Upper lobe of right lung (tissue), 1 donor: Measurements from ENCODE around the gene RTKN2. TPM values are rescaled to one million over a fixed set of nuclear protein-coding genes. Genes with fewer than 3 reads are reported as not detected.

ENCODE experiments used
- ATAC-seq: fragments of 200-7000 bp; cut with Tn5 transposase; one replicate; pipeline ENCODE4 v1.9.1; 2020; ENCODE audit warnings: mild to moderate bottlenecking, moderate library complexity
- DNase-seq: peaks from one replicate; pipeline ENCODE4 v3.0.0-alpha.2; 2020
- H3K27ac ChIP-seq: fragments of 200-600 bp; one replicate; pipeline ENCODE4 v1.8.0; 2022
- H3K27me3 ChIP-seq: fragments of 200-600 bp; one replicate; pipeline ENCODE4 v1.8.0; 2022; ENCODE audit warnings: mild to moderate bottlenecking
- H3K36me3 ChIP-seq: fragments of 200-600 bp; one replicate; pipeline ENCODE4 v1.8.0; 2022
- H3K4me1 ChIP-seq: fragments of 200-600 bp; one replicate; pipeline ENCODE4 v1.8.0; 2022
- H3K4me3 ChIP-seq: fragments of 200-600 bp; one replicate; pipeline ENCODE4 v1.8.0; 2022; ENCODE audit warnings: mild to moderate bottlenecking
- H3K9me3 ChIP-seq: fragments of 200-600 bp; one replicate; pipeline ENCODE4 v1.8.0; 2022
- intact Hi-C: fragments of 100-400 bp; cut with DNase I; formaldehyde crosslinking; loops from one replicate; pipeline ENCODE4 v1.11.0; 2022
- total RNA-seq: library from RNA; stranded (reverse); fragmentation: NEBNext Ultra II Directional; extraction: Animal tissue kit (Norgen Biotek cat#: 25700); gene quantifications from one replicate; pipeline ENCODE4 v1.2.1, GENCODE V29; 2021
- TF ChIP-seq, protein P1 (sequence below): fragments of 200-600 bp; IDR thresholded peaks from one replicate; pipeline ENCODE4 v1.8.0; 2022; ENCODE audit warnings: antibody characterized with exemption
- donor health status: DM: no; HTN: yes; CAD: no; lungs with severe emphysema.

RTKN2 gene
- total RNA-seq, 1 donor from 2014 or later: 93.7 TPM

DNA sequence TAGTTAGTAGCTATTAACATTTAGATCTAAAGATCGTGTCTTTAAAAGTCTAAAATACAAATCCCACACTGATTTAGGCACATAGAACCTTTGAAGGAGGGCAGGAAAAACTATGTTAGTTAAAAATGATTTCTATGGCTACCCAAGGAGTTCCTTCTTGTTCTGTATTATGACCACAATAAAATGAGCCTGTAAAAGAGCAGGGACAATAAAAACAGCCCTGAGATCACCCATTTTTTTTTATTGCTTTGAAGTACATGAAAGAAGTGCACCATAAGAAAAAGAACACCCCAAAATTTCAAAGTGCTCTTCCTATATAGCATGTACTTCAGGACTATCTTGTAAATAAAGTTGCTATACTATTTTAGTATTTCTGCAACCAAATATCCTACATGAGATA is 29.8 kb downstream of the RTKN2 start:
- H3K4me3 ChIP-seq: no peak overlapping the region
- no peaks in the 10 kb centered on the region for H3K36me3 ChIP-seq
- TF ChIP-seq, protein P1, sequence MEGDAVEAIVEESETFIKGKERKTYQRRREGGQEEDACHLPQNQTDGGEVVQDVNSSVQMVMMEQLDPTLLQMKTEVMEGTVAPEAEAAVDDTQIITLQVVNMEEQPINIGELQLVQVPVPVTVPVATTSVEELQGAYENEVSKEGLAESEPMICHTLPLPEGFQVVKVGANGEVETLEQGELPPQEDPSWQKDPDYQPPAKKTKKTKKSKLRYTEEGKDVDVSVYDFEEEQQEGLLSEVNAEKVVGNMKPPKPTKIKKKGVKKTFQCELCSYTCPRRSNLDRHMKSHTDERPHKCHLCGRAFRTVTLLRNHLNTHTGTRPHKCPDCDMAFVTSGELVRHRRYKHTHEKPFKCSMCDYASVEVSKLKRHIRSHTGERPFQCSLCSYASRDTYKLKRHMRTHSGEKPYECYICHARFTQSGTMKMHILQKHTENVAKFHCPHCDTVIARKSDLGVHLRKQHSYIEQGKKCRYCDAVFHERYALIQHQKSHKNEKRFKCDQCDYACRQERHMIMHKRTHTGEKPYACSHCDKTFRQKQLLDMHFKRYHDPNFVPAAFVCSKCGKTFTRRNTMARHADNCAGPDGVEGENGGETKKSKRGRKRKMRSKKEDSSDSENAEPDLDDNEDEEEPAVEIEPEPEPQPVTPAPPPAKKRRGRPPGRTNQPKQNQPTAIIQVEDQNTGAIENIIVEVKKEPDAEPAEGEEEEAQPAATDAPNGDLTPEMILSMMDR: no peak
- no peak overlapping the region for H3K27ac ChIP-seq
- no peaks in the 10 kb centered on the region for H3K9me3 ChIP-seq
- intact Hi-C loops: loop anchor here (10.0 kb wide), 1 partner anchor 204 kb away; no protein-coding TSS in a partner anchor
- DNase-seq (no peak), ATAC-seq (no peak)
- no peaks in the 10 kb centered on the region for H3K27me3 ChIP-seq
- peaks cover 7% of the 10 kb centered on the region for H3K4me1 ChIP-seq

DNA sequence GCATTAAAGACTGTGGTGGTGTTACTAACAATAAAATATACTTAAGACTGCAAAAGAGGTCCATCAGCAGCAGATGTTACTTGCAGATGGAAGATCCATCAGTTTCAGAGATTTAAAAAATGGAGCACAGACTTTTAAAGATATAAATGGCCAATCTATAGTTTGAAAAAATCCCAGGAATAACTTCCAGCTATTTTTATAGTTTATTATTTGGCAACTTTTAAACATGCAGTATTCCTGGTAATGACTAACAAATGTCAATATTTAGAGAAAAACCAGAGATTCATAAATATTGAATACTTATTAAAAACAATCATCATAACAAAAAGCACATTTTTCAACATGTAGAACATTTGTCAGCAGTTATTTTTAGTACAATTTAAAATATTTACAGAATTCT is 30.7 kb downstream of the RTKN2 start:
- ATAC-seq: no peak
- Histone ChIP-seq H3K27ac (no peak overlapping the region), H3K27me3 (no peaks in the 10 kb centered on the region), H3K36me3 (no peaks in the 10 kb centered on the region), H3K4me3 (no peak overlapping the region), H3K9me3 (no peaks in the 10 kb centered on the region), H3K4me1 (no peaks in the 10 kb centered on the region)
- intact Hi-C loops: loop anchor here (10.0 kb wide), 1 partner anchor 203 kb away; no protein-coding TSS in a partner anchor
- TF ChIP-seq, protein P1: no peak
- no peak for DNase-seq

DNA sequence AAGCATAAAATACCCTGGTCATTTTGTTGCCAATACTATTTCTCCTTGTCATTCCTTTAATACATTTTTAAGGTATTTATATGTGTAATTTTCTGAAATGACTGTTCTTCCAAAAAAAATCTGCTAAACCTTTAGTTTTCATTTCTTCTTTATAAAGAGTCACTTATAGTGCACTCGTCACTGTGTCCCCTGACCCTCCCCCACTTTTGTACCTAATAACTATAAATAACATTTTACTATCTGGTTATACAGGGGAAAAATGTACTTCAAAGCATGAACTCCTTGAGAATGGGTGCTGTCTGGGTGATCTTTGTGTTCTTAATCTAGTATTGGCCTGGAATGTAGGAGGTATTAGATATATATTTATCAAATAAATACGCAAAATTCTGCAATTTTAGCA is 31.1 kb downstream of the RTKN2 start:
- ATAC-seq: no peak
- H3K36me3 ChIP-seq: no peaks in the 10 kb centered on the region
- no peaks in the 10 kb centered on the region for H3K4me1 ChIP-seq
- H3K9me3 ChIP-seq: no peaks in the 10 kb centered on the region
- no peak overlapping the region for H3K27ac ChIP-seq
- TF ChIP-seq, protein P1: no peak
- H3K27me3 ChIP-seq: no peaks in the 10 kb centered on the region
- DNase-seq: no peak
- no peak overlapping the region for H3K4me3 ChIP-seq
- intact Hi-C loops: loop anchor here (10.0 kb wide), 1 partner anchor 203 kb away; no protein-coding TSS in a partner anchor

DNA sequence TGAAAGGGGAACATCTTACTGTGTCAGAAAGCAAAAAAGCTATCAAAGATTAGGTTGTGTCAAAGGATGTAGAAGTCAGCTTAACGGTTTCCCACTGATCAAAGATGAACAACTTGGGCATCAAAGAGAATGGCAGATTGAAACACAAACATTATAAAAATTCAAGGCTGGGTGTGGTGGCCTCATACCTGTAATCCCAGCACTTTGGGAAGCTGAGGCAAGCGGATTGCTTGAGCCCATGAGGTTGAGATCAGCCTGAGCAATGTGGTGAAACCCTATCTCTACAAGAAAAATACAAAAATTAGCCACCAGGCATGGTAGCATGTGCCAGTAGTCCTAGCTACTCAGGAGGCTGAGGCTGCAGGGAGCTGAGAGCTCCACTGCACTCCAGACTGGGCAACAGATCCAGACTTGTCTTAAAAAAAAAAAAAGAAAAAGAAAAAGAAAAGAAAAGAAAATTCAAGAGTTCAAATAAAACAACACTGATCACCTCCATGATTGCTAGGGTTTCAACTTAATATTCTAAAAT is 34.5 kb downstream of the RTKN2 start:
- H3K27me3 ChIP-seq: no peaks in the 10 kb centered on the region
- ATAC-seq: no peak
- H3K9me3 ChIP-seq: no peaks in the 10 kb centered on the region
- H3K27ac ChIP-seq: no peak overlapping the region
- no peaks in the 10 kb centered on the region for H3K36me3 ChIP-seq
- no peak overlapping the region for H3K4me3 ChIP-seq
- peaks cover 7% of the 10 kb centered on the region for H3K4me1 ChIP-seq
- no peak for DNase-seq
- intact Hi-C loops: loop anchor here (10.0 kb wide), 1 partner anchor 199 kb away; no protein-coding TSS in a partner anchor
- TF ChIP-seq, protein P1: no peak

DNA sequence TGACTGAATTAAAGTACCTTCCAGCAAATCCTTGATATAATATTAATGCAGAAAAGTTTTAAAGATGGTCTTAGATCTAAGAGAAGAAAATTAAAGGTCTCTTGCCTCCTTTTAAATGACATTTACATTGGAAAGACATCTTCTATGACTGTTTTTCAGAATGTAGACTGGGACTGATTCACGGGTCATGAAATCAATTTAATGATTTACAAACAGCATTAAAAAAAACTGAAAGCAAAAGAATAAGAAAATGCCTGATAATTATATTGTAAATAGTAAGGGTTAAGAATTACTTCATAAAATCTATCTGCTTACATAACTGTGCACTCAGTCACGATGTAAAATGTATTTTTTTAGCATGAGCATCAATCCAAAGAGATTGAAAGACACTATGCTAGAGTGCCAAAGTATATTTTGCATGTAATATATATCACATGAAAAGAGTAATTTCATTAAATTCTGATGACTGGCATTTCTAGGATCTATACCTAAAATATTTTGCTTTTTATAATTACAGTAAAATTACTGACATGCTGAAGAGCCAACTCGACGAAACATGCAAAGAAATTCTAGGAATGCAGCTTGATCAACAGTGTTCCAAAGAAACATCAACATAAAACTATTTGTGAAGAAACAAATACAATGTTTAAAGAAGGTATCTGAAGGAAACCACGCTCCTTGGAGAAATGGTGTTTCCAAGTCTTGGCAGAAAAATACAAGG is 35.1 kb downstream of the RTKN2 start:
- peaks cover 7% of the 10 kb centered on the region for H3K4me1 ChIP-seq
- TF ChIP-seq, protein P1: no peak
- ATAC-seq (no peak), DNase-seq (no peak)
- H3K27ac ChIP-seq: no peak overlapping the region
- H3K9me3 ChIP-seq: no peaks in the 10 kb centered on the region
- H3K4me3 ChIP-seq: no peak overlapping the region
- no peaks in the 10 kb centered on the region for H3K27me3 ChIP-seq
- H3K36me3 ChIP-seq: no peaks in the 10 kb centered on the region
- intact Hi-C loops: loop anchor here (10.0 kb wide), 1 partner anchor 199 kb away; no protein-coding TSS in a partner anchor
